Left ventricle myocardium superior (tissue), 1 donor: Measurements from ENCODE around the gene HPSE2. TPM values are rescaled to one million over a fixed set of nuclear protein-coding genes. Genes with fewer than 3 reads are reported as not detected.

Source experiments
- ATAC-seq: fragments of 200-7000 bp; cut with Tn5 transposase; one replicate; pipeline ENCODE4 v1.9.1; 2020; ENCODE audit warnings: mild to moderate bottlenecking, moderate library complexity
- DNase-seq: peaks from one replicate; pipeline ENCODE4 v3.0.0-alpha.2; 2020
- intact Hi-C: fragments of 100-400 bp; cut with micrococcal nuclease; formaldehyde crosslinking; loops from one replicate; pipeline ENCODE4 v1.11.0; 2022
- total RNA-seq: library from RNA; stranded (reverse); fragmentation: NEBNext Ultra II Directional; extraction: Animal tissue kit (Norgen Biotek cat#: 25700); gene quantifications from one replicate; pipeline ENCODE4 v1.2.1, GENCODE V29; 2021
- donor health status: DM: no; HTN: yes; CAD: no; lungs with severe emphysema.

HPSE2 gene
- total RNA-seq, 1 donor from 2014 or later: not detected

- ATAC-seq: no peak
- intact Hi-C loops: no loop called here
Observed at GRCh38 chr10:98886686-98887085, 349.0 kb downstream of the HPSE2 start.

GRCh38 chr10:98885378-98885777 lies 350.3 kb downstream of the HPSE2 start:
- ATAC-seq: no peak
- intact Hi-C loops: no loop called here

More at GRCh38 chr10:98886686-98887085, 349.0 kb downstream of the HPSE2 start:
- DNase-seq: no peak

GRCh38 chr10:98881789-98882188 lies 353.9 kb downstream of the HPSE2 start:
- ATAC-seq (no peak), DNase-seq (no peak)
- intact Hi-C loops: no loop called here

More at GRCh38 chr10:98885378-98885777, 350.3 kb downstream of the HPSE2 start:
- no peak for DNase-seq

- intact Hi-C loops: no loop called here
- no peak for ATAC-seq
- no peak for DNase-seq
Observed at GRCh38 chr10:98880971-98881370, 354.7 kb downstream of the HPSE2 start.

GRCh38 chr10:98878921-98879320 lies 356.7 kb downstream of the HPSE2 start:
- DNase-seq (no peak), ATAC-seq (no peak)
- intact Hi-C loops: no loop called here

- intact Hi-C loops: no loop called here
- DNase-seq: no peak
- no peak for ATAC-seq
Observed at GRCh38 chr10:98878418-98878817, 357.2 kb downstream of the HPSE2 start.

GRCh38 chr10:98861962-98862361 lies 373.7 kb downstream of the HPSE2 start:
- intact Hi-C loops: no loop called here
- no peak for ATAC-seq
- DNase-seq: no peak

- intact Hi-C loops: no loop called here
- no peak for DNase-seq
- no peak for ATAC-seq
Observed at GRCh38 chr10:98858525-98858924, 377.1 kb downstream of the HPSE2 start.

GRCh38 chr10:98855403-98856189 lies 380.1 kb downstream of the HPSE2 start:
- no peak for ATAC-seq
- no peak for DNase-seq
- intact Hi-C loops: no loop called here

GRCh38 chr10:98852686-98853085 lies 383.0 kb downstream of the HPSE2 start:
- DNase-seq (no peak), ATAC-seq (no peak)
- intact Hi-C loops: no loop called here

- ATAC-seq (no peak), DNase-seq (no peak)
- intact Hi-C loops: no loop called here
Observed at GRCh38 chr10:98848361-98848760, 387.3 kb downstream of the HPSE2 start.

GRCh38 chr10:98846787-98847186 lies 388.9 kb downstream of the HPSE2 start:
- intact Hi-C loops: no loop called here
- DNase-seq: no peak
- ATAC-seq: no peak

- DNase-seq: no peak
- intact Hi-C loops: no loop called here
Observed at GRCh38 chr10:98833542-98833941, 402.1 kb downstream of the HPSE2 start.

GRCh38 chr10:98832738-98833137 lies 402.9 kb downstream of the HPSE2 start:
- no peak for ATAC-seq
- intact Hi-C loops: no loop called here
- no peak for DNase-seq

More at GRCh38 chr10:98833542-98833941, 402.1 kb downstream of the HPSE2 start:
- no peak for ATAC-seq

GRCh38 chr10:98832196-98832595 lies 403.5 kb downstream of the HPSE2 start:
- DNase-seq (no peak), ATAC-seq (no peak)
- intact Hi-C loops: no loop called here

- intact Hi-C loops: no loop called here
- ATAC-seq: no peak
- DNase-seq: no peak
Observed at GRCh38 chr10:98831391-98831790, 404.3 kb downstream of the HPSE2 start.

- intact Hi-C loops: no loop called here
- DNase-seq (no peak), ATAC-seq (no peak)
Observed at GRCh38 chr10:98825741-98826140, 409.9 kb downstream of the HPSE2 start.

- intact Hi-C loops: no loop called here
- DNase-seq (no peak), ATAC-seq (no peak)
Observed at GRCh38 chr10:98817396-98817795, 418.3 kb downstream of the HPSE2 start.

GRCh38 chr10:98815039-98815885 lies 420.4 kb downstream of the HPSE2 start:
- intact Hi-C loops: no loop called here
- no peak for DNase-seq

GRCh38 chr10:98814470-98814869 lies 421.2 kb downstream of the HPSE2 start:
- DNase-seq (no peak), ATAC-seq (no peak)
- intact Hi-C loops: no loop called here

More at GRCh38 chr10:98815039-98815885, 420.4 kb downstream of the HPSE2 start:
- no peak for ATAC-seq
